H4 (cell line): ENCODE data around the gene IFIT5. TPM values are rescaled to one million over a fixed set of nuclear protein-coding genes. Genes with fewer than 3 reads are reported as not detected.
"Not testable (repeated sequence)": the region's sequence is repeated elsewhere in the genome, so short reads cannot be mapped to it uniquely, and the experiment has no call there.

Source experiments
- DNase-seq: peaks from one replicate; pipeline ENCODE4 v3.0.0-alpha.2; 2015; ENCODE audit warnings: low spot score
- total RNA-seq: library from RNA; depleted of rRNA; stranded (reverse); fragments of >200 nt; shearing (Covaris generic); gene quantifications from 2 replicates; pipeline ENCODE4 v1.2.3, GENCODE V29; 2014; rRNA removed

IFIT5 gene, protein sequence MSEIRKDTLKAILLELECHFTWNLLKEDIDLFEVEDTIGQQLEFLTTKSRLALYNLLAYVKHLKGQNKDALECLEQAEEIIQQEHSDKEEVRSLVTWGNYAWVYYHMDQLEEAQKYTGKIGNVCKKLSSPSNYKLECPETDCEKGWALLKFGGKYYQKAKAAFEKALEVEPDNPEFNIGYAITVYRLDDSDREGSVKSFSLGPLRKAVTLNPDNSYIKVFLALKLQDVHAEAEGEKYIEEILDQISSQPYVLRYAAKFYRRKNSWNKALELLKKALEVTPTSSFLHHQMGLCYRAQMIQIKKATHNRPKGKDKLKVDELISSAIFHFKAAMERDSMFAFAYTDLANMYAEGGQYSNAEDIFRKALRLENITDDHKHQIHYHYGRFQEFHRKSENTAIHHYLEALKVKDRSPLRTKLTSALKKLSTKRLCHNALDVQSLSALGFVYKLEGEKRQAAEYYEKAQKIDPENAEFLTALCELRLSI
- 34.9 and 41.6 TPM in 2 replicates for total RNA-seq

DNA sequence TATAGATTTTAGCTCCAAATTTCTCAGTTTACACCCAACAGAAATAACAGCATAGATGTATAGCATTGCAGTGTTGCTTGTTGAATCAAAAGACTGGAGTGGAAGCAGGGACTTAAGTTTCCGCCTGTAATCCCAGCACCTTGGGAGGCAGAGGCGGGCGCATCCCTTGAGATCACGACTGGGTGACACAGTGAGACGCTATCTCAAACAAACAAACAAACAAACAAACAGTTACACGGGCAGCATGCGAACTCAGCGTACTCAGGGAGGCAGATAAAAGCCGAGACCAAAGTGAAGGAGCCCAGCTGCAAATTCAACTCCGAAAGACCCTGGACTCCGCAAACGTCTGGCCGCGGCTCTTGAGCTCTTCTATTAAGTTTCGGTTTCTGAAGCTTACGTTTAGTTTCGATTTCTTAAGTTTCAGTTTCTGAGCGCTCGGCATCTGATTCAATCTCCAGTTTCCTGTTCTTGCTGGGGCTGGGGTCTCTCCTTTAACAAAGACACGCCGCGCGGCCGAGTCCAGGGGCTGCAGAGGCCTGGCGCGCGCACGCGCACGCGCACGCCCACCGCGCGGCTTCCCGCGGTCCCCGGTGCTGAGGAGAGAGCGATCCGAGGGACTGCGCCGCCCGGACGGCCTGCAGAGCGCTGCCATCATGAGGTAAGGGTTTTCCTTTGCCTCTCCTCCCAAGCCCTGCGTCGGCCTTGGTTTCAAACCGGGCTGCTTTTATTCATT is at the start of gene IFIT5:
Gene IFIT5, plus strand, starts transcription at position 423 of the 733 bp plus-strand sequence. Its CDS starts 231 bp downstream, at position 654.
- DNase-seq: peak; percentile 73

GRCh38 chr10:89367529-89367928 is 46.8 kb upstream of the IFIT5 start:
- no peak for DNase-seq

DNA sequence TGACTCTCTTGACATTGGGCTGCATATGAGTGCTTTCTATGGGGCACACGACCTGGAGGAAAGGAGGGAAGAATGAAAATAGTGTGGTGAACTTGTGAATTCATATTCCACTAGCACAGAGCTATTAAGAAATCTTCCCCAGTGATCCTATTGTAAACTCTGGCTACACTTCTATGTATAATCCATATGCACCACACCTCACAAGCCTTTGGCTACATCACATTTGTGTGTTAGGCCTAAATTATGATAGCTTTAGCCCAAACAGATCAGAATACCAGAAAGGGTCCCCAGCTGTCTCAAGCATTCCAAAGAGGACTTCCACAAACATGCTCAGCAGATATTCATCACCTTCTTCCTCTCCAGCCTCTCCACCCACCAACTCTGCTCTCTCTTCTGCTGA is 46.2 kb upstream of the IFIT5 start:
- no peak for DNase-seq

- peak; percentile 23 for DNase-seq
These were observed 44.9 kb upstream of the IFIT5 start for GRCh38 chr10:89369156-89370105.

- DNase-seq: no peak
These were observed 43.3 kb upstream of the IFIT5 start for GRCh38 chr10:89371079-89371478.

DNA sequence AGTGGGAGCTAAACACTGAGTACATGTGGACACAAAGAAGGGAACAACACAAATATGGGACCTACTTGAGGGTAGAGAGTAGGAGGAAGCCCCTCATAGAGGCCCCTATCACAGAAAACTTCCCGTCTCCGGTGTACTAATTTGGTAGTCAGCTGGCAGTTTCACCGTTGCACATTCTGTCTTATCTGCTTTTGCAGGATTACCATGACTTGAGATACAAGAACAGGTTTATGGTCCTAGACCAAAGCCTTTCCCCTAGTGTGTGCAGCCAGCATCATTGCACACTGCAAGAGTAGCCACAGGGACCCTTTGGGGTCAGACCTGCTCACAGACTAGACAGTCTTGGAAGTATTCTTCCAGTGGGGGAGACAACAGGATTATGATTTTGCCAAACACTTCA is 42.4 kb upstream of the IFIT5 start:
- no peak for DNase-seq

DNA sequence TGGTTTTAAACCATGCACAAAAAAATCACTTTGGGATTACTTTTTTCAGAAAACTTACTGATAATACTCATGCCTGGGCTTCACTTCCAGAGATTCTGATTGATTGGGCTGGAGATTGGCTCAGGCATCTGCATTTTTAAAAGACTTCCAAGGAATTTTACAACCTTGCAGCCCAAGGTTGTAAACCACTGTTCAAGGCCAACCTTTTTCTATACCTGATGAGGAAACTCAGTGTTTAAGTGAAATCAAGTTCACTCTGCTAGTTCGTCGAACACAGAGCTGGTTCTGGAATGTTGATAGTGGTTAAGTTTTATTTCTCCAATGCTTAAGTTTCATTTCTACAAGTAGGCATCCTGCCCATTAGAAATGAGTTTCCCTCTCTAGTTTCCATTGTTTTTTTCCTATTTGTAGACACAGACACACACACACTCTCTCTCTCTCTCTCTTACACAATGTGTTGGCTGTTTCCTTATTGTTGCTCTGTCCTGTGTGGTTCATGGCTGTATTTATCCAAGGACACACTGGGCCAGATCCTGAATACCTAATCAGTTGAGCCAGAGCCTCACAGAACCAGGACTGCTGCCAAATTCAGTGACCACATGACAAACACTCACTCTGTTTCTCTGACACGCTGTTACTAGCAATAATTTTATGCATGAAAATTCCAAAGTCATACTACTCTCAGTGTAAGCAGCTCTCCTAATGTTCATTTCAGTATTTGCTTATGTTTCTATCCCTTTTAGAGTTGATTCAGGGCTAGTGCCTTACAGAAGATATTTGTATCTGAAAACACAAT is 40.3 kb upstream of the IFIT5 start:
- DNase-seq: peak; percentile 90

DNA sequence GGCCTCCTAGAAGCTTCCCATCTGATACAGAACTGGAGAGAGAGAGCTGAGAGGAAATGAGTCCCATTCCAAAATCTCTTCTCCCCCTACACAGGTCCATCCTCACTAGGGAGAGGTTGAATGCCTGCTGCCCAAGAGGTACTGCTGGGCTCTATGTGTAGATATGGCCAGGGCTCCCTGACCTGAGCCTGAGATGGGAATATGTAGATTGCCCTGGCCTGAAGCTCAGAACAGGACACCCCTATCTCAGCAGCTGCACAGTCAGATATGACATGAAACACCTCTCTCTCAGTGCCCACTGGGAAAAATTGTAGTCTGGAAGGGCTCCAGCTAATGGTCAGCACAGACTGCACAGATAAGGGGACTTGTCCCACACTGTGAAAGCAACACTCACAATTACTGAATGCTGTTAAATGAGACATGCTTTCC is 39.6 kb upstream of the IFIT5 start:
- no peak for DNase-seq

DNA sequence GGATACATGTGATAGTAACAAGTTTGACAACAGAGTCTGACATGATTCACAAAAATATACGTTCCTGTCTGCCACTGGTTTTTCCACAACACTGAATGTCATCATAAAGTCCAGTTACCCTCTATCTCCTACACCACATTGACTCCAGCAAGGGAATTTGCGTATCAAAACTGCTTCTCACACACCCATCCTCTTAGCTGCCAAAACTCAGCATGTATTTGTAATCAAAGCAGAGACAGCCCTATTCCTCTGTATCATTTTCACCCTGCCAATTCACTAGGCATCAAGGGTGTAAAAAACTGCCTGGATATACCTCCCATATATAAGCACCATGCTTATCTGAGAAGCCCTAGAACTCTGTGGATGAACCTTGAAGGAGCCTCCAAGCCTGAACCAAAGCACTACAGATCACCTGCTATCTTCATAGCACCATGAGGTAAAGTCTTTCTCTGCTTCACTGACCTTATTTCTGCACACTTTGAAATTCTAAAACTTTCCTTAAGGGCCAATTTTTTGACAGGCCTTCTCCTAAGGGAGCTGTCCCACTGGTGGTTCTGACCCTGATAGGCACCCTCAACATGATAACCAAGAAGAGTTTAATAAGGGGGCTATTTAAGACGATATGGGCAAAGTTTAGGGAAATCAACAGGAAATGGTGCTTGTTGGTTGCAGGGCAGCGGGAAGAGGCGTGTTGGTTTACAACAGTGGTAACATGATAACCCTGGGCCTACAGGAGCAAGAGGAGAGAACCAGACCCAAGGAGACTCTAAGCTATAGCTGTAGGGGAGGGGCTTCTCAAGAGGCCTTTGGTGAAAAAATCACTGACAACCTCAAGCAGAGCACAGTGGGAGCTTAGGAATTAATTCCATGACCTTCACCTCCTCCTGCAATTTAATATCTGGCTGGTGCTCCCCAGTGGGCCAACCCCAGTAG is 36.4 kb upstream of the IFIT5 start, which contains the start of gene IFIT1B:
Gene IFIT1B, plus strand, starts transcription at position 352 of the 933 bp plus-strand sequence. Its CDS starts 80 bp downstream, at position 432.
- DNase-seq: no peak

DNA sequence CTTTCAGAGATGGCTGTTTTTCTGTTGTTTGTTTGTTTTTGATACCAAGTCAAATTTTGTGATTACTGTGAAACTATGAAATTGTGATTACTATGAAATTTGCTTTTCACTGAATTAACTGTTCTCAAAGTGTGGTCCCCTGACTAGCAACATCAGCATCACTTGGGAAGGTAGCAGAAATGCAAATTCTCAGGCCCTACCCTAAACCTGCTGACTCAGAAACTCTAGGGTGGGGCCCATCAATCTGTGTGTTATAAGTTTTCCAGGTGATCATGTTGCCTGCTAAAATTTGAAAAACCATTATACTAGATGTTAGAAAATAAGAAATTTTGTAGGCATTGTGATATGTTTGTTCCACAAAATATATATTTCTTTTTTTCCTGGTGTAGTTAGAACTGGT is 35.3 kb upstream of the IFIT5 start:
- no peak for DNase-seq

GRCh38 chr10:89382757-89383156 is 31.6 kb upstream of the IFIT5 start:
- no peak for DNase-seq

GRCh38 chr10:89384474-89385340 is 29.7 kb upstream of the IFIT5 start:
- no peak for DNase-seq

- DNase-seq: no peak
These were observed 25.6 kb upstream of the IFIT5 start for GRCh38 chr10:89388806-89389205.

GRCh38 chr10:89389254-89389653 is 25.1 kb upstream of the IFIT5 start:
- peak; percentile 24 for DNase-seq

DNA sequence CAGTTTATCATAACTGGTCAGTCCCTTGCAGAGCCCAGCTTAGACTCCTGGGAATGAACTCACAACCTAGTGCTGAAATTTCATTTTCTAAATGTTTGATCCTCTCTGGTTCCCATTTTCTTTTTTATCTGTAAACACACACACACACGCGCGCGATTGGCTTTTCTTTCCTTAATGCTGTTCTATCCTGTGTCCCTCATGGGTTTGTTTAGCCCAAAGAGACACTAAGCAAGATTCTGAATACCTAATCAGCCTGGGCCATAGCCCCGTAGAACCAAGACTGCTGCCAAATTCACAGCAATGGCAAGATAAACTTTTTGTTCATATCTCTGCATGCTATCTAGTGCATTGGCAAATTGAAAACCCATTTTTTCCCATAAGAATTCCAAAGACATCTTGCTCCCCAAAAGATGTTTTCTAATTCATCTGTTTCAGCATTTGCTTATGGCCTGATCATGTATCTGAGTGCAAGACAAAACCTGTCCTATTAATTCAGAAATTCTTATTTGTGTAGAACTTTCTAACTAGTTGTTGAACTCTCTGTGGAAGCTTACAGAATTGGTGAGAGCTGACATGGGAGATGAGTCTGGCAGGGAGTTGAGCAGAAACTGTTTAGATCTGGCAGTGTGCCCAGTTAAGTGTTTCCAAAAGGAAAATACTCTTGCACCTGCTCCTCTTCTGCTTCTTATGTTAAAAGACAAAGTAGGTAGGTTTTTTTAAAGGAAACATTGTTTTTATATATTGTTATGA is 23.7 kb upstream of the IFIT5 start:
- no peak for DNase-seq

DNA sequence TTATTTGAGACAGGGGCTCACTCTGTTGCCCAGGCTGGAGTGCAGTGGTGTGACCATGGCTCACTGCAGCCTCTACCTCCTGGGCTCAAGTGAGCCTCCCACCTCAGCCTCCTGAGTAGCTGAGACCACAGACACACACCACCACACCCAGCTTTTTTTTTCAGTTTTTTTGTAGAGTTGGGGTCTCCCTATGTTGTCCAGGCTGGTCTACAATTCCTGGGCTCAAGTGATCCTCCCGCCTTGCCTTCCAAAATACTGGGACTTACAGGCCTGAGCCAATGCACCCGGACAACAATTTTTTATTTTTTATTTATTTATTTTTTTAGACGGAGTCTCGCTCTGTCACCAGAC is 23.2 kb upstream of the IFIT5 start:
- DNase-seq: not testable (repeated sequence)

DNA sequence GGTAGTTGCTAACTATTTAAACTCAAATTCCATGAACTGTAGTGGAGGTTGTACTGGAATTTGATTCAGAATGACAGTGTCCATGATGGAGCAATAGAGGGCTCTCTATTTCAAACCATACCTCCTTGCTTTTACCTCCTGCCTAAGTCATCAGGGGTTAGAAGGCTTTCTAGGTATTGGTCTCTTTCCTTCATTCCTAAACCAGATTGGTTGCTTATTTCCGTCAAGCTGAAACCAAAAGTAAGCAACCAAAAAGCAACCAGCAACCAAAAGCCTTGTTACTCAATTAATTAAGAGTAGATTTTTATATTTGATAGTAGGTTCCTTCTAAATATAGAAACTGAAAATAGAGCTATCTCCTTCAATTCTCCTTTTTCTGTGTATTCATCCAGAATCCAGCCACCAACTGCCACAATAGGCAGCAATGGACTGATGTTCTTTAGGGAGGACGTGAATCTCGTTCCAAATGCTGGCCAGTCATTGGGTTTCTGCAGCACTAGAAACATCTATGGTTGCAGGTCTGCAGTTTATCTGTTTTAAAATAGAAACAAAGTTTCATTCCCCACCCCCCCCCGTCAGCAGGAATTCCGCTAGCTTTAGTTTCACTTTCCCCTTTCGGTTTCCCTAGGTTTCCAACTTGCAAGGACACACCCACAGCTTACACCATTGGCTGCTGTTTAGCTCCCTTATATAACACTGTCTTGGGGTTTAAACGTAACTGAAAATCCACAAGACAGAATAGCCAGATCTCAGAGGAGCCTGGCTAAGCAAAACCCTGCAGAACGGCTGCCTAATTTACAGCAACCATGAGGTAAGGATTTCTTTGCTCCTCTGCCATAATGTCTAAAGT is 22.2 kb upstream of the IFIT5 start, which contains the start of gene IFIT1:
Gene IFIT1, plus strand, starts transcription at position 717 of the 850 bp plus-strand sequence. Its CDS starts 90 bp downstream, at position 807.
- peak; percentile 95 for DNase-seq
